Neuronal stem cell (in vitro differentiated cells): ENCODE data around the gene BRSK2.
A peak's percentile ranks its signal among the peaks of the same experiment; 100 is the strongest.

ENCODE experiments used
- DNase-seq: peaks from one replicate; pipeline ENCODE4 v3.0.0-alpha.2; 2013; ENCODE audit warnings: low spot score
- H2AFZ ChIP-seq: one replicate; pipeline ENCODE4 v1.6.1; 2013; ENCODE audit warnings: mild to moderate bottlenecking, low read length, inconsistent platforms
- H2AK5ac ChIP-seq: 2 replicates; pipeline ENCODE4 v1.6.1; 2013; ENCODE audit warnings: low read depth, mild to moderate bottlenecking, inconsistent platforms, low read length, moderate library complexity, mixed read lengths
- H2BK120ac ChIP-seq: 2 replicates; pipeline ENCODE4 v1.6.1; 2013; ENCODE audit warnings: low read depth, mild to moderate bottlenecking, inconsistent platforms, low read length, moderate library complexity, mixed read lengths
- H2BK12ac ChIP-seq: one replicate; pipeline ENCODE4 v1.6.1; 2013; ENCODE audit warnings: low read length, inconsistent platforms
- H2BK15ac ChIP-seq: 2 replicates; pipeline ENCODE4 v1.6.1; 2013; ENCODE audit warnings: mild to moderate bottlenecking, low read length, inconsistent platforms, mixed read lengths
- H2BK5ac ChIP-seq: one replicate; pipeline ENCODE4 v1.6.1; 2013; ENCODE audit warnings: inconsistent platforms, mild to moderate bottlenecking, low read length, moderate library complexity
- H3K14ac ChIP-seq: one replicate; pipeline ENCODE4 v1.6.1; 2013; ENCODE audit warnings: low read length, inconsistent platforms
- H3K18ac ChIP-seq: 2 replicates; pipeline ENCODE4 v1.6.1; 2013; ENCODE audit warnings: low read length, inconsistent platforms
- H3K23ac ChIP-seq: 2 replicates; pipeline ENCODE4 v1.6.1; 2013; ENCODE audit warnings: low read depth, mild to moderate bottlenecking, mixed read lengths, low read length, inconsistent platforms; ENCODE audit not compliant: poor library complexity
- H3K27ac ChIP-seq: replicated peaks from 3 replicates; pipeline ENCODE4 v1.5.1; 2013; ENCODE audit warnings: low read length, inconsistent platforms
- H3K27me3 ChIP-seq, 3 experiments: 2 replicates each; pipeline ENCODE4 v1.6.1; 2013; ENCODE audit warnings: low read length in 3 of 3, mild to moderate bottlenecking in 2 of 3, inconsistent platforms in 1 of 3, low read depth in 1 of 3, mixed read lengths in 1 of 3, moderate library complexity in 1 of 3; ENCODE audit not compliant: control insufficient read depth in 3 of 3, insufficient read depth in 3 of 3
- H3K36me3 ChIP-seq, 2 donors: replicated peaks in 1 of 2; 2 replicates each; pipeline ENCODE4 v1.6.1; 2013; ENCODE audit warnings: low read length in 2 of 2; ENCODE audit not compliant: control insufficient read depth in 2 of 2, insufficient read depth in 2 of 2
- H3K4ac ChIP-seq: 2 replicates; pipeline ENCODE4 v1.6.1; 2013; ENCODE audit warnings: inconsistent platforms, mild to moderate bottlenecking, low read length, moderate library complexity
- H3K4me1 ChIP-seq, 2 donors: 1 replicate in 1 of 2; 2 replicates in 1 of 2; pipeline ENCODE4 v1.6.1; 2013; ENCODE audit warnings: low read length in 2 of 2, low read depth in 1 of 2; ENCODE audit not compliant: control insufficient read depth in 2 of 2, insufficient read depth in 1 of 2
- H3K4me2 ChIP-seq: one replicate; pipeline ENCODE4 v1.6.1; 2013; ENCODE audit warnings: mild to moderate bottlenecking, low read length, inconsistent platforms; ENCODE audit not compliant: insufficient read depth, poor library complexity, severe bottlenecking
- H3K4me3 ChIP-seq, 2 donors: 2 replicates each; pipeline ENCODE4 v1.5.1; 2013; ENCODE audit warnings: low read length in 2 of 2, mild to moderate bottlenecking in 2 of 2, inconsistent platforms in 1 of 2, moderate library complexity in 1 of 2
- H3K79me1 ChIP-seq: one replicate; pipeline ENCODE4 v1.6.1; 2013; ENCODE audit warnings: low read depth, mild to moderate bottlenecking, inconsistent platforms, low read length, moderate library complexity
- H3K9ac ChIP-seq: one replicate; pipeline ENCODE4 v1.6.1; 2013; ENCODE audit warnings: mild to moderate bottlenecking, low read depth, low read length, inconsistent platforms; ENCODE audit not compliant: poor library complexity
- H3K9me3 ChIP-seq, 2 donors: replicated peaks in 1 of 2; 2 replicates each; pipeline versions ENCODE3 to v1.6.1; 2013; ENCODE audit warnings: low read length in 2 of 2, mild to moderate bottlenecking in 2 of 2, inconsistent platforms in 1 of 2, low read depth in 1 of 2, mixed read lengths in 1 of 2, moderate library complexity in 1 of 2; ENCODE audit not compliant: control insufficient read depth in 2 of 2, insufficient read depth in 1 of 2
- H4K8ac ChIP-seq: one replicate; pipeline ENCODE4 v1.6.1; 2013; ENCODE audit warnings: low read depth, mild to moderate bottlenecking, inconsistent platforms, low read length, moderate library complexity
- H4K91ac ChIP-seq: one replicate; pipeline ENCODE4 v1.6.1; 2013; ENCODE audit warnings: low read length, low read depth, mild to moderate bottlenecking, inconsistent platforms; ENCODE audit not compliant: poor library complexity
- WGBS, 2 donors: extraction: QIAGEN DNeasy Blood & Tissue Kit; methylation state at CpG; one replicate each; pipeline ENCODE4 v1.1.7; 2013; ENCODE audit warnings: missing lambda C conversion rate in 2 of 2, mixed read lengths in 1 of 2; ENCODE audit not compliant: insufficient read length in 2 of 2, insufficient replicate concordance in 1 of 2; ENCODE audit errors: extremely low coverage in 2 of 2; 5-methylcytosine and 5-hydroxymethylcytosine counted together

BRSK2 gene

DNA sequence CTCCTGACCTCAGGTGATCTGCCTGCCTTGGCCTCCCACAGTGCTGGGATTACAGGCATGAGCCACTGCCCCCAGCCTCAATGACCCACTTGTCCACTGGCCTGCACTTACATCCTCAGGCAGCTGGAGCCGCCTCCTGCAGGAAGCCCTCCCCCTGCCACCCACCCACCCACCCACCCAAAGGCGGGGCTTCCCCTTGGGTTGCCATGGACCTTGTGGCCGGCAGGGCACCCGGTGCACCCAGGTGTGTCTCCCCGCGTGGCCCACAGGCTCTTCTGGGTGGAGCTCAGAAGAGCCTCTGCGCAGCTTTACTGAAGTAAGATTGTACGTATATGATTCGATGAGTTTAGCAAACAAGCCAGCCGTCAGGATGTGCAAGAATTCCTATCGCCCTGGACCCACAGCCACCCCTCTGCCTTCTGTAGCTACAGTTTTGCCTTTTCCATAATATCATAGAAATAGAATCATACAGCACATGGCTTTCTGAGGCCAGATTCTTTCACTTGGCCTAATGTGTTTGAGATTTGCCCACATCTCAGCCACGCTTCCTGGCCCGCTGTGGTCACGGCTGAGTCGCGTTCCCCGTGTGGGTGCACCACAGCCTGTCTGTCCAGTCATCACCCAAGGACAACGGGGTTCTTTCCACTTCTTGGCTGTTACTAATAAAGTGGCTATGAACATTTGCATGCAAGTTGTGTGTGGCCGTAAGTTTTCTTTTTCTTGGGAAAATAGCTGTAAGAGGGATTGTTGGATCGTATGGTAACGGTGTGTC lies 5.3 kb upstream of the BRSK2 start:
- H3K9me3 ChIP-seq: no peaks in the 10 kb centered on the region
- no peaks in the 10 kb centered on the region for H3K36me3 ChIP-seq
- WGBS, 2 donors: no CpG with 5 or more reads among the region's 21 CpGs
- H2BK120ac ChIP-seq: no peak overlapping the region
- H3K4ac ChIP-seq: no peak overlapping the region
- no peak overlapping the region for H4K8ac ChIP-seq
- no peak overlapping the region for H3K9ac ChIP-seq
- peaks cover 1% of the 10 kb centered on the region for H3K79me1 ChIP-seq
- no peak overlapping the region for H2BK12ac ChIP-seq
- no peak overlapping the region for H2BK15ac ChIP-seq
- H3K4me2 ChIP-seq: no peak overlapping the region
- no peak overlapping the region for H4K91ac ChIP-seq
- peaks cover 0 to 20% (median 0%) of the 10 kb centered on the region in 3 experiments for H3K27me3 ChIP-seq
- no peak overlapping the region for H2BK5ac ChIP-seq
- H3K27ac ChIP-seq: no peak overlapping the region
- H3K4me3 ChIP-seq: no peak overlapping the region
- no peak overlapping the region for H3K23ac ChIP-seq
- no peak overlapping the region for H3K18ac ChIP-seq
- H3K14ac ChIP-seq: no peak overlapping the region
- H2AK5ac ChIP-seq: peak overlapping the region; percentile 46
- no peak overlapping the region for H2AFZ ChIP-seq
- no peak for DNase-seq
- peaks cover 10 to 34% of the 10 kb centered on the region in 2 donors for H3K4me1 ChIP-seq

- Histone ChIP-seq H3K79me1 (peaks cover 11% of the 10 kb centered on the region), H2BK120ac (no peak overlapping the region), H3K27ac (no peak overlapping the region), H3K36me3 (peaks cover 0 to 6% of the 10 kb centered on the region in 2 donors), H3K4me3 (no peak overlapping the region), H3K9ac (peak overlapping the region; percentile 32), H2AK5ac (peak overlapping the region; percentile 4), H3K14ac (no peak overlapping the region), H3K4me2 (no peak overlapping the region), H2BK15ac (peak overlapping the region; percentile 19), H3K23ac (peak overlapping the region; percentile 75), H3K27me3 (peaks cover 0 to 23% (median 0%) of the 10 kb centered on the region in 3 experiments), H4K8ac (no peak overlapping the region), H3K18ac (peak overlapping the region; percentile 19), H3K4me1 (peaks cover 17 to 25% of the 10 kb centered on the region in 2 donors), H2BK12ac (no peak overlapping the region), H2AFZ (no peak overlapping the region), H3K4ac (no peak overlapping the region), H4K91ac (no peak overlapping the region), H2BK5ac (no peak overlapping the region), H3K9me3 (no peaks in the 10 kb centered on the region)
- WGBS, 2 donors: no CpG with 5 or more reads among the region's 10 CpGs
- DNase-seq: no peak
These were observed 2.2 kb upstream of the BRSK2 start for GRCh38 chr11:1387521-1387920.

- Histone ChIP-seq H3K4ac (no peak overlapping the region), H4K8ac (no peak overlapping the region), H3K14ac (peak overlapping the region; percentile 89), H2BK5ac (peak overlapping the region; percentile 5), H3K27ac (no peak overlapping the region), H3K79me1 (peaks cover 16% of the 10 kb centered on the region), H3K4me2 (peak overlapping the region; percentile 98), H2BK120ac (no peak overlapping the region), H2AK5ac (peak overlapping the region; percentile 75), H3K9me3 (peaks cover 2% of the 10 kb centered on the region in 2 donors), H4K91ac (no peak overlapping the region), H3K4me3 (peak overlapping the region; percentile 82 to 97), H2BK15ac (peak overlapping the region; percentile 81), H3K36me3 (peaks cover 0 to 12% of the 10 kb centered on the region in 2 donors), H3K18ac (peak overlapping the region; percentile 99), H3K4me1 (peaks cover 15 to 19% of the 10 kb centered on the region in 2 donors), H3K9ac (peak overlapping the region; percentile 60), H2AFZ (peak overlapping the region; percentile 100), H2BK12ac (peak overlapping the region; percentile 73), H3K23ac (peak overlapping the region; percentile 97), H3K27me3 (peaks cover 0 to 23% (median 0%) of the 10 kb centered on the region in 3 experiments)
- DNase-seq: no peak
- no CpG with 5 or more reads among the region's 22 CpGs for WGBS, 2 donors
These were observed 1.6 kb upstream of the BRSK2 start for GRCh38 chr11:1387961-1388762.

DNA sequence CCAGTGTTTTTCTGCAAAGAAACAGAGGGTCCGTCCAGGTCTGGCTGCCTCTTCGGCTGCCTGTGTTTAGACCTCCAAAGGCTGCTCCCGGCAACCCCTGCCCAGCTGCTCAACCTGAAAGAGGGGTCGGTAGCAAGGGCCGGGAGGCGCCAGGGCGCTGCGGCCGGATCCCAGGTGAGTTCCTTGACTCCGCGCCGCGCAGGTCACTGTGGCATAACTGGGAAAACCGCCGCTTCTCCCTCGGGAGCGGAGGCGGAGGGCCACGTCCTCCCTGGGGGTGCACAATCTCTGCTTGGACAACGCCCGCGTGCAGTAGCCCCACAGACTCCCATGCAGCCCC lies 1.0 kb upstream of the BRSK2 start:
- Histone ChIP-seq H3K79me1 (peaks cover 20% of the 10 kb centered on the region), H3K14ac (peak overlapping the region; percentile 89), H2AK5ac (peak overlapping the region; percentile 75), H3K4me3 (peak overlapping the region; percentile 82 to 97), H2BK5ac (peak overlapping the region; percentile 5), H3K9ac (peak overlapping the region; percentile 93), H3K36me3 (peaks cover 0 to 12% of the 10 kb centered on the region in 2 donors), H2BK12ac (peak overlapping the region; percentile 73), H3K18ac (peak overlapping the region; percentile 99), H3K4ac (no peak overlapping the region), H3K4me1 (peaks cover 15 to 17% of the 10 kb centered on the region in 2 donors), H2BK120ac (peak overlapping the region; percentile 97), H4K91ac (no peak overlapping the region), H2AFZ (peak overlapping the region; percentile 100), H4K8ac (no peak overlapping the region), H3K23ac (peak overlapping the region; percentile 97), H3K4me2 (peak overlapping the region; percentile 98), H3K27me3 (peaks cover 0 to 23% (median 0%) of the 10 kb centered on the region in 3 experiments), H2BK15ac (peak overlapping the region; percentile 81), H3K27ac (no peak overlapping the region), H3K9me3 (peaks cover 2% of the 10 kb centered on the region in 2 donors)
- no CpG with 5 or more reads among the region's 22 CpGs for WGBS, 2 donors
- no peak for DNase-seq
